Body of pancreas (tissue), 4 donors: ENCODE results near the gene SARS2. TPM values are rescaled to one million over a fixed set of nuclear protein-coding genes. Genes with fewer than 3 reads are reported as not detected.

Experiments
- ATAC-seq: fragments of 150-250 bp; one replicate; pipeline ENCODE4 v1.9.1; 2016
- DNase-seq, 4 donors: peaks; one replicate each; pipeline ENCODE4 v3.0.0-alpha.2; 2019
- H3K27ac ChIP-seq, 4 donors: fragments of 200-600 bp; sonication (generic); 1 replicate in 3 of 4; 2 replicates in 1 of 4; pipeline versions ENCODE4 v1.5.1 to v1.6.1; 2016 to 2019; ENCODE audit warnings: mild to moderate bottlenecking in 1 of 4, mixed read lengths in 1 of 4, moderate library complexity in 1 of 4
- H3K27me3 ChIP-seq, 2 donors: fragments of 200-600 bp; sonication (generic); one replicate each; pipeline ENCODE4 v1.6.0; 2016; ENCODE audit warnings: mild to moderate bottlenecking in 1 of 2
- H3K36me3 ChIP-seq, 2 donors: fragments of 200-600 bp; sonication (generic); replicated peaks in 1 of 2; 2 replicates each; pipeline ENCODE4 v1.5.1; 2016; ENCODE audit warnings: low read depth in 2 of 2; ENCODE audit not compliant: insufficient read depth in 1 of 2
- H3K4me1 ChIP-seq: fragments of 200-600 bp; sonication (generic); one replicate; pipeline ENCODE4 v1.6.0; 2016
- H3K4me3 ChIP-seq, 2 donors: fragments of 200-600 bp; sonication (generic); 1 replicate in 1 of 2; 2 replicates in 1 of 2; pipeline ENCODE4 v1.5.1; 2016 to 2019
- H3K9me3 ChIP-seq, 3 donors: fragments of 200-600 bp; sonication (generic); 1 replicate in 2 of 3; 2 replicates in 1 of 3; pipeline ENCODE4 v1.5.1; 2016
- POLR2A ChIP-seq, 3 donors: fragments of 450-650 bp; IDR thresholded peaks; one replicate each; pipeline ENCODE4 v1.6.1; 2016; ENCODE audit warnings: antibody characterized with exemption in 3 of 3, mild to moderate bottlenecking in 2 of 3
- WGBS, 2 donors: methylation state at CpG; one replicate each; pipeline ENCODE4 v1.1.5; 2017; 5-methylcytosine and 5-hydroxymethylcytosine counted together
- intact Hi-C: fragments of 100-400 bp; cut with DNase I; formaldehyde crosslinking; loops from one replicate; pipeline ENCODE4 v1.15.1; 2023
- total RNA-seq, 2 donors: library from RNA; depleted of rRNA; stranded (reverse); fragments of >200 nt; gene quantifications; one replicate each; pipeline ENCODE4 v1.1.0, GENCODE V29; 2016
- TF ChIP-seq, protein P1 (sequence below), 7 experiments: fragments of 450-650 bp in 4 of 7; fragments of 200-600 bp in 3 of 7; sonication (generic) in 3 of 7; IDR thresholded peaks; one replicate each; pipeline ENCODE4 v1.5.1; 2016 to 2019; ENCODE audit warnings: antibody characterized with exemption in 7 of 7

SARS2 gene
- total RNA-seq, 2 donors from 2014 or later: 25.2 to 34.6 TPM

DNA sequence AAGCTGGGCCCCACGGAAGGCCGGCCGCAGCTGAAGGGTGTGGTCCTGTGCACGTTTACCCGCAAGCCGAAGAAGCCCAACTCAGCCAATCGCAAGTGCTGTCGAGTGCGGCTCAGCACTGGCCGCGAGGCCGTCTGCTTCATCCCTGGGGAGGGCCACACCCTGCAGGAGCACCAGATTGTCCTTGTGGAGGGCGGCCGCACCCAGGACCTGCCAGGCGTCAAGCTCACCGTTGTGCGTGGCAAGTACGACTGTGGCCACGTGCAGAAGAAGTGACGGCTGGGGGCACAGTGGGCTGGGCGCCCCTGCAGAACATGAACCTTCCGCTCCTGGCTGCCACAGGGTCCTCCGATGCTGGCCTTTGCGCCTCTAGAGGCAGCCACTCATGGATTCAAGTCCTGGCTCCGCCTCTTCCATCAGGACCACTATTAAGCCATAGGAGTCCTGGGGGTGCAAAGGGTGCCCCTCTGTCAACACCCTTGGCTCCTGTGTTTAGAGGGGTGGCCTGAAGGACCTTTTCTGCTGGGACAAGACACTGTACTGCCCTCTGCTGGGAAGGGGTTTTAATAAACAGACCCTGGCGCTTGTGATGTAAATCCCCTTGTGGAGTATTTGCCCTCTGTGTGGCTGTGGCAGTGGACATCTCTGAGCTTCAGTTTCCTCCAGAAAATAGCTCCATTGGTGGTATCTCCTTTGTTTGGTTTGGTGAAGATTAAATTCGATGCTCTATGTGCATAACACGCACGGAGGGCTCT, 2.0 kb upstream of the SARS2 start:
- Histone ChIP-seq H3K9me3 (no peaks in the 10 kb centered on the region), H3K27ac (no peak overlapping the region), H3K4me1 (peaks cover 38% of the 10 kb centered on the region), H3K27me3 (no peaks in the 10 kb centered on the region), H3K4me3 (no peak overlapping the region), H3K36me3 (no peaks in the 10 kb centered on the region)
- intact Hi-C loops: no loop called here
- peak in 2 of 4 donors; percentile 19 to 27 for DNase-seq
- ATAC-seq: no peak
- WGBS, 2 donors: 89 to 90% methylated on average over 10 to 24 of the region's 29 CpGs
- TF ChIP-seq POLR2A (IDR thresholded peaks at IDR 0.05): no peak
- TF ChIP-seq, protein P1, sequence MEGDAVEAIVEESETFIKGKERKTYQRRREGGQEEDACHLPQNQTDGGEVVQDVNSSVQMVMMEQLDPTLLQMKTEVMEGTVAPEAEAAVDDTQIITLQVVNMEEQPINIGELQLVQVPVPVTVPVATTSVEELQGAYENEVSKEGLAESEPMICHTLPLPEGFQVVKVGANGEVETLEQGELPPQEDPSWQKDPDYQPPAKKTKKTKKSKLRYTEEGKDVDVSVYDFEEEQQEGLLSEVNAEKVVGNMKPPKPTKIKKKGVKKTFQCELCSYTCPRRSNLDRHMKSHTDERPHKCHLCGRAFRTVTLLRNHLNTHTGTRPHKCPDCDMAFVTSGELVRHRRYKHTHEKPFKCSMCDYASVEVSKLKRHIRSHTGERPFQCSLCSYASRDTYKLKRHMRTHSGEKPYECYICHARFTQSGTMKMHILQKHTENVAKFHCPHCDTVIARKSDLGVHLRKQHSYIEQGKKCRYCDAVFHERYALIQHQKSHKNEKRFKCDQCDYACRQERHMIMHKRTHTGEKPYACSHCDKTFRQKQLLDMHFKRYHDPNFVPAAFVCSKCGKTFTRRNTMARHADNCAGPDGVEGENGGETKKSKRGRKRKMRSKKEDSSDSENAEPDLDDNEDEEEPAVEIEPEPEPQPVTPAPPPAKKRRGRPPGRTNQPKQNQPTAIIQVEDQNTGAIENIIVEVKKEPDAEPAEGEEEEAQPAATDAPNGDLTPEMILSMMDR (IDR thresholded peaks at IDR 0.05): peak in 4 of 7 experiments; percentile 14 to 26 (median 19)

DNA sequence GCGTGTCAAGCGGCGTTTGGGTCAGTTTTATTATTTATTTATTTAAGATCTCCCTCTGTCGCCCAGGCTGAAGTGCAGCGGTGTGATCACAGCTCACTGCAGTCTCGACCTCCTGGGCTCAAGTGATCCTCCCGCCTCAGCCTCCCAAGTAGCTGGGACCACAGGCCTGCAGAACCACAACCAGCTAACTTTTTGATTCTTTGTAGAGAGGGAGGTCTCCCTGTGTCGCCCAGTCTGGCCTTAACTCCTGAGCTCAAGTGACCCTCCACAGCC, 894 bp upstream of the SARS2 start:
- intact Hi-C loops: no loop called here
- 18 to 19% methylated on average over 8 of the region's 8 CpGs for WGBS, 2 donors
- peaks cover 38% of the 10 kb centered on the region for H3K4me1 ChIP-seq
- H3K36me3 ChIP-seq: no peaks in the 10 kb centered on the region
- TF ChIP-seq, protein P1 (IDR thresholded peaks at IDR 0.05): no peak
- TF ChIP-seq POLR2A (IDR thresholded peaks at IDR 0.05): no peak
- no peak for DNase-seq
- peak overlapping the region; percentile 57 to 82 for H3K4me3 ChIP-seq
- no peaks in the 10 kb centered on the region for H3K9me3 ChIP-seq
- peak overlapping the region in 3 of 4 donors; percentile 69 to 93 (median 90) for H3K27ac ChIP-seq
- no peaks in the 10 kb centered on the region for H3K27me3 ChIP-seq
- no peak for ATAC-seq

GRCh38 chr19:38930776-38931520, 385 bp upstream of the SARS2 start, which contains the start of gene MRPS12:
MRPS12 (plus strand) TSS chr19:38930944; CDS start chr19:38931295, 351 bp downstream.
- 0% methylated on average over 29 to 40 of the region's 40 CpGs for WGBS, 2 donors
- peak; percentile 98 to 99 (median 99) for DNase-seq
- peak; percentile 98 for ATAC-seq

DNA sequence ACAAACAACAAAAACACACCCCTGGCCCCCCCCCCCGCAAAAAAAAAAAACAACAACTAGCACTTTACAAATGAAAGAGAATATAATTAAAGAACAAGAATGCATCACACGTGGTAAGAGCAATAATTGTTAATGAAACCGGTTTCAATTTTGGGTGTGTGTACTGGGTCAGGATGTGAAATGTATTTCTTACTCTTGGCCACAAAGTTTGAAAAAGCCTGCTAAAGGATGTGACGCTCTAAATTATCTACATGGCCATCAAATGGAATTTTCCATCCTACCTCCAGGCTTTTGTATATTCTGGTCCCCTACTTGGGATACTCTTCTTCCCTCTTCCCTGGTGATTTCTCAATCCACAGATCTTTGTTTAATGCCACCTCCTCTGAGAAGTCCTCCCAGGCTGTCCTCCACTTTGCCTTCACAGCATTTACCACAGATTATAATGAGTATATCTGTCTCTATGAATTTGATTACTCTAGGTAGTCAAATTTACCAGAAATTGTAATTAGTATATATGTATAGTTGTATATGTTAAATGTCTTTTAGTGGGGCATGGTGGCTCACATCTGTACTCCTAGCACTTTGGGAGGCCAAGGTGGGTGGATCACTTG, 2.1 kb downstream of the SARS2 start:
- TF ChIP-seq POLR2A (IDR thresholded peaks at IDR 0.05): no peak
- TF ChIP-seq, protein P1 (IDR thresholded peaks at IDR 0.05): no peak
- Histone ChIP-seq H3K4me1 (peaks cover 26% of the 10 kb centered on the region), H3K27me3 (no peaks in the 10 kb centered on the region), H3K27ac (no peak overlapping the region), H3K4me3 (no peak overlapping the region), H3K9me3 (no peaks in the 10 kb centered on the region), H3K36me3 (peaks cover 0 to 10% of the 10 kb centered on the region in 2 donors)
- ATAC-seq (no peak), DNase-seq (no peak)
- WGBS, 2 donors: 68 to 84% methylated on average over 4 of the region's 4 CpGs
- intact Hi-C loops: loop anchor here (10.0 kb wide), 1 partner anchor 524 kb away; the partner anchor contains the start of gene FAM98C

More at GRCh38 chr19:38930776-38931520, 385 bp upstream of the SARS2 start, which contains the start of gene MRPS12:
- Histone ChIP-seq H3K4me1 (peaks cover 38% of the 10 kb centered on the region), H3K9me3 (no peaks in the 10 kb centered on the region), H3K27me3 (no peaks in the 10 kb centered on the region), H3K27ac (peak within 1 kb of the TSS; percentile 54 to 93 (median 80)), H3K4me3 (peak within 1 kb of the TSS; percentile 57 to 82), H3K36me3 (no peaks in the 10 kb centered on the region)
- TF ChIP-seq, protein P1 (IDR thresholded peaks at IDR 0.05): no peak
- TF ChIP-seq POLR2A (IDR thresholded peaks at IDR 0.05): peak in 2 of 3 donors; percentile 74 to 75
- intact Hi-C loops: no loop called here
